ENCODE measurements around the gene PLAAT2. TPM values are rescaled to one million over a fixed set of nuclear protein-coding genes. Genes with fewer than 3 reads are reported as not detected.

Gene PLAAT2
- total RNA-seq, 4 donors from 2014 or later: 0.47 TPM; not detected in 3

DNA sequence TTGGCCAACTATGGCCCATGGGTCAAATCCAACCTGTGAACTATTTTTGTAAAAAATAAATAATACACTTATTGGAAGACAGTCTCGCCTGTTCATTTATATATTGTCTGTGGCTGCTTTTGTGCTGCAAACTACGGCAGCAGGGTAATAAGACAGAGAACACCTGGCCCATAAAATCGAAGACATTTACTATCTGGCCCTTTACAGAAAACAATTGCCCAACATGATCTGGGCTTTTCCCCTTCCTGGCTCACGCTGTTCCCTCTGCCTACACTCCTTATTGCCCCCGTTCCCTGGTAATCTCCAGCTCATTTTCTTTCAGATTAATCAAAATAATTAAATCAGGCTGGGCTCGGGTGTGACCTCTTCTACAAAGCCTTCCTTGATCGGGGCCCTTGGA is 5.6 kb downstream of the PLAAT2 start:
- TF ChIP-seq, protein P1, sequence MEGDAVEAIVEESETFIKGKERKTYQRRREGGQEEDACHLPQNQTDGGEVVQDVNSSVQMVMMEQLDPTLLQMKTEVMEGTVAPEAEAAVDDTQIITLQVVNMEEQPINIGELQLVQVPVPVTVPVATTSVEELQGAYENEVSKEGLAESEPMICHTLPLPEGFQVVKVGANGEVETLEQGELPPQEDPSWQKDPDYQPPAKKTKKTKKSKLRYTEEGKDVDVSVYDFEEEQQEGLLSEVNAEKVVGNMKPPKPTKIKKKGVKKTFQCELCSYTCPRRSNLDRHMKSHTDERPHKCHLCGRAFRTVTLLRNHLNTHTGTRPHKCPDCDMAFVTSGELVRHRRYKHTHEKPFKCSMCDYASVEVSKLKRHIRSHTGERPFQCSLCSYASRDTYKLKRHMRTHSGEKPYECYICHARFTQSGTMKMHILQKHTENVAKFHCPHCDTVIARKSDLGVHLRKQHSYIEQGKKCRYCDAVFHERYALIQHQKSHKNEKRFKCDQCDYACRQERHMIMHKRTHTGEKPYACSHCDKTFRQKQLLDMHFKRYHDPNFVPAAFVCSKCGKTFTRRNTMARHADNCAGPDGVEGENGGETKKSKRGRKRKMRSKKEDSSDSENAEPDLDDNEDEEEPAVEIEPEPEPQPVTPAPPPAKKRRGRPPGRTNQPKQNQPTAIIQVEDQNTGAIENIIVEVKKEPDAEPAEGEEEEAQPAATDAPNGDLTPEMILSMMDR (IDR thresholded peaks at IDR 0.05): no peak
- TF ChIP-seq POLR2A (IDR thresholded peaks at IDR 0.05): no peak
- Histone ChIP-seq H3K27me3 (no peaks in the 10 kb centered on the region), H3K9me3 (no peaks in the 10 kb centered on the region), H3K4me1 (peaks cover 5 to 30% (median 8%) of the 10 kb centered on the region in 3 donors), H3K27ac (no peak overlapping the region), H3K4me3 (no peak overlapping the region), H3K36me3 (no peaks in the 10 kb centered on the region)
- 64 to 67% methylated on average over 7 of the region's 7 CpGs for WGBS, 2 donors
- DNase-seq: no peak
- intact Hi-C loops (cut with DNase I): no loop called here

DNA sequence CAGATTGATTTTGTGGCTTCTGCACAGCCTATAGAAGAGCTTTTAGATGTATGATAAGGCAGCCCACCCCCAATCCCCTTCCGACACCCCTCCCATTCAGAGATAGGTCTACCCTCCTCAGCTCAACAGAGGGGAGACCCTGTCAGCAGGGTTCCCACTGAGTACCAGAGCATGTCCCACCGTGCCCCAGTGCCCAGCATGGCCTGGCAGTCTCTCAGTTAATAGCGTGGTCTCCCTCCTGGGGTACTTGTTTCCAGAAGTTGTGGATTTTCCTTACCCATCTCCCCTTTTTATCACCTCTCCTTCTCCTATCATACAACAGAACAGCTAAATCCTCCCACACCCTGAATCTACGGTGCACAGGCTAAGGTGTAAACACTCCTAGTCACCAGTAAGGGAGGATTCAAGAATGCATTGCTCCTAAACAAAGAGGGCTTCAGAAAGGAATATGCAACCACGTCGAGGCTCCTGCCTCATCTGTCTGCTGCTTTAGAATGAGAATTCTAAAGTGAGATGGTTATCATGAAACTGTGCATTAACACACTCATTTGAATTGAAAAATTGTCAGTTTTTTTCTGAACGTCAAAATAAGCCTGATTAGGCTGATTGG is 6.7 kb downstream of the PLAAT2 start:
- intact Hi-C loops (cut with DNase I): no loop called here
- DNase-seq: no peak
- 72 to 82% methylated on average over 6 to 7 of the region's 7 CpGs for WGBS, 2 donors

DNA sequence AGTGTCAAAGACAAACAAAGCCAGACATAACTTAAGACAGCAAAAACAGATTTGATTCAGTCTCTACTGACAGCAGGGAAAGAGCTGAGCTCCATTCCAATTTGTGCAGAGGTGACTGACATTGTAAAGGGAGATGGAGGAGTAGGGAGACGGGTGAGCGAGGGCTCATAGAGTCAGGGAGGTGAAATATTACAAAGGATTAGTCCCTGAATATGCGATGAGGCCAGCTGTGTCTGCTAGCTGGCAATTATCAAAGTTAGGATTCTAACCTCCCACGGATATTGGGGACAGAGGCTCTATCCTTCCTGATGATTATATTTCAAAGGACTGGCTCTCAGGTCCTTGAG is 8.3 kb downstream of the PLAAT2 start:
- no peak for DNase-seq
- intact Hi-C loops (cut with DNase I): no loop called here
- TF ChIP-seq, protein P1 (IDR thresholded peaks at IDR 0.05): no peak
- TF ChIP-seq POLR2A (IDR thresholded peaks at IDR 0.05): no peak

More for the DNA sequence above, 6.7 kb downstream of the PLAAT2 start:
- Histone ChIP-seq H3K4me3 (no peak overlapping the region), H3K27me3 (no peaks in the 10 kb centered on the region), H3K27ac (no peak overlapping the region), H3K9me3 (no peaks in the 10 kb centered on the region), H3K4me1 (peaks cover 5 to 31% (median 8%) of the 10 kb centered on the region in 3 donors), H3K36me3 (no peaks in the 10 kb centered on the region)
- TF ChIP-seq, protein P1 (IDR thresholded peaks at IDR 0.05): no peak
- TF ChIP-seq POLR2A (IDR thresholded peaks at IDR 0.05): no peak

DNA sequence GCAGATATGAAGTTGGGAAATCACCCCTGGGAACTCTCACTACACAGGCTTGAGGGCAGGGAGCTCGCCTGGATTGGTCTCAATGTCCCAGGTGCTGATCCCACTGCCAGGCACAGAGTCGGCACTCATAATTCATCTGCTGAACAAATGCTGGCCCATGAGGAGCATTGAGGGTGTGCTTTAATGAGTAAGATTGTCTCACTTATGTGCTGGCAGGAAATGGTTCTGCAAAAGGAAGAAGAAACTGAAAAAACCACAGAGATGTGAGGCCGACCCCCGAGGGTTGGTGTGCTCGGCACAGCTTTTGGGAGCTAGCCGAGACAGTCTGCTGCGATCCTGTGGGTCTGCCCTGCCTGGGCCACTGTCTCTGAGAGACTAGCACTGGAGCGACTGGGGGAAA is 9.4 kb downstream of the PLAAT2 start:
- intact Hi-C loops (cut with DNase I): no loop called here
- H3K27me3 ChIP-seq: no peaks in the 10 kb centered on the region
- 50 to 66% methylated on average over 1 to 8 of the region's 8 CpGs for WGBS, 2 donors
- H3K4me1 ChIP-seq: peaks cover 0 to 16% (median 0%) of the 10 kb centered on the region in 3 donors
- no peak overlapping the region for H3K4me3 ChIP-seq
- no peak for TF ChIP-seq POLR2A (IDR thresholded peaks at IDR 0.05)
- TF ChIP-seq, protein P1 (IDR thresholded peaks at IDR 0.05): no peak
- DNase-seq: no peak
- H3K27ac ChIP-seq: peak overlapping the region in 3 of 4 donors; percentile 22 to 39 (median 23)
- no peaks in the 10 kb centered on the region for H3K36me3 ChIP-seq
- H3K9me3 ChIP-seq: no peaks in the 10 kb centered on the region

More for the DNA sequence above, 8.3 kb downstream of the PLAAT2 start:
- H3K36me3 ChIP-seq: no peaks in the 10 kb centered on the region
- no peak overlapping the region for H3K27ac ChIP-seq
- no peak overlapping the region for H3K4me3 ChIP-seq
- 70 to 78% methylated on average over 4 of the region's 4 CpGs for WGBS, 2 donors
- no peaks in the 10 kb centered on the region for H3K27me3 ChIP-seq
- H3K9me3 ChIP-seq: no peaks in the 10 kb centered on the region
- H3K4me1 ChIP-seq: peaks cover 0 to 16% (median 0%) of the 10 kb centered on the region in 3 donors

DNA sequence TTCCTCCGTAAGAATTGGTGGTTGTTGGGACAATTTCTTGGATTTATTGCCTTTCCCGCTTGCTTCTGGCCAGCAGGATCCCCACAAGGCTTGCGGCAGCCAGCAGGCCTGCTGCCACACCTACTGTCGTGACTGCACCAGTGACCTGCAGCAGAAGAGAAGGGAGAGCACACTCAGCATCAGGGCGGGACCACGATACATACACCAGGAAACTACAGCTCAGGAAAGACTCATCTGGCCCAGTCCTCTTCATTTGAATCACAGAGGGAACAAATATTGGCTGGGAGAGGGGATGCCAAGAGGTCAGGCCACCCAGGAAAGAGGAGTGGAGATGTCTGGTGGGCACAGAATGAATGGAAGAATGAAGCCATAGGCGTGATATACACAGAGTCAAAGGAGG is 10.3 kb downstream of the PLAAT2 start:
- peaks cover 0 to 16% (median 0%) of the 10 kb centered on the region in 3 donors for H3K4me1 ChIP-seq
- no peak for DNase-seq
- TF ChIP-seq POLR2A (IDR thresholded peaks at IDR 0.05): no peak
- TF ChIP-seq, protein P1 (IDR thresholded peaks at IDR 0.05): no peak
- no peaks in the 10 kb centered on the region for H3K36me3 ChIP-seq
- no peak overlapping the region for H3K4me3 ChIP-seq
- H3K27ac ChIP-seq: peak overlapping the region in 3 of 4 donors; percentile 2 to 31 (median 22)
- H3K27me3 ChIP-seq: no peaks in the 10 kb centered on the region
- WGBS, 2 donors: 78 to 85% methylated on average over 5 to 7 of the region's 7 CpGs
- intact Hi-C loops (cut with DNase I): no loop called here
- no peaks in the 10 kb centered on the region for H3K9me3 ChIP-seq
